ENCODE results near the gene DPP10.
"Not testable (repeated sequence)": the region's sequence is repeated elsewhere in the genome, so short reads cannot be mapped to it uniquely, and the experiment has no call there.

Gene DPP10

DNA sequence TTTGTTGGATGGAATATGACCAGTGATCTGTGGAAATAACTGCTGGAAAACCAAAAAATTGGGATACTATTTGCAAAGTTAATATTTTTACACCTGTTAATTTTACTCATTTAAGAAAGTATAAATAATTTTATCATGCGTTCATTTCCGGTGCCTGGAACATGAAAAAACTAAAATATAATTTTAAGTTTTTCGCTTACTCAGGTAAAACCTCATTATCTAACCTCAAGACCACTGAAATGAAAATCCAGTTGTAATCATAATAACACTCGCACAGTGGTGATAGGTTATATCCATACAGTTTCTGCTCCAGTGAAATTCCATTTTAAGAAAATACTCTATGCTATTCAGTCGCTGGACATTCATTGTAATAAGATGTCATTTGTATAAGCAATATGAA lies 517.9 kb downstream of the DPP10 start:
- no peak for DNase-seq (ENCODE audit: low read depth, low spot score)

GRCh38 chr2:114962532-114962931 lies 520.1 kb downstream of the DPP10 start:
- no peak for DNase-seq (ENCODE audit: low read depth, low spot score)

DNA sequence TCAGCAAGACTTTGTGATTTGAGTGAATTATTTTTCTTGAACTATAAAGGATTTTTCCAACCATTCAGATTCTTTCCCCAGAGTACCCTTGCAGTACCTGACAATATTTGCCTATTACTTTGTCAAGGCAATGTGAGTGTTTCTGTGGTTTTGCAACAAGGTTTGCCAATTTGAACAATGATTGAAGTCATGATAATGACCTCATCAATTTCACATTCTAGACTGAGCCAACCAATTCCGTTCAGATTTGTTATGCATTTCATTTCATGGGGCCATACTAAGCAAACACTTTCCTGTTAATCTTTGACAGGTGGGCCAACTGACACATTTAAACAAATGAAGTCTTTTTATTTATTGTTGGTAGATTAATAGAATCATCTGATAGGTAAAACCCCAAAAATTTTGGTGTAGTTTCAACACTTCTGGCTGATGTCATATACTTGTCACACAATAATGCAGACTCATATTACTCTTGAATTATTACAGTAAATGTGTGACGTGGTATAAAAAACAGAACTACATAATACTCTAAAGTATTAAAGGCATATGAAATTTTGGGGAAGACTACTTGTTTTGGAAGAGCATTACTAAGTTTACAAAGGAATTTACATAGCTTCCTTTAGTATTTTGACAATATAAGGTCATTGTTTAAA lies 526.4 kb downstream of the DPP10 start:
- no peak for DNase-seq (ENCODE audit: low read depth, low spot score)

DNA sequence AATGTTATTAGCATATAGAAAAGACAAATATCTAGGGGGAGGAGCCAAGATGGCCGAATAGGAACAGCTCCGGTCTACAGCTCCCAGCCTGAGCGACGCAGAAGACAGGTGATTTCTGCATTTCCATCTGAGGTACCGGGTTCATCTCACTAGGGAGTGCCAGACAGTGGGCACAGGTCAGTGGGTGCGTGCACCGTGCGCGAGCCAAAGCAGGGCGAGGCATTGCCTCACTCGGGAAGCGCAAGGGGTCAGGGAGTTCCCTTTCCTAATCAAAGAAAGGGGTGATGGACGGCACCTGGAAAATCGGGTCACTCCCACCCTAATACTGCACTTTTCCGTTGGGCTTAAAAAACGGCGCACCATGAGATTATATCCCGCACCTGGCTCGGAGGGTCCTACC lies 561.9 kb downstream of the DPP10 start:
- not testable (repeated sequence) for DNase-seq (ENCODE audit: low read depth, low spot score)

DNA sequence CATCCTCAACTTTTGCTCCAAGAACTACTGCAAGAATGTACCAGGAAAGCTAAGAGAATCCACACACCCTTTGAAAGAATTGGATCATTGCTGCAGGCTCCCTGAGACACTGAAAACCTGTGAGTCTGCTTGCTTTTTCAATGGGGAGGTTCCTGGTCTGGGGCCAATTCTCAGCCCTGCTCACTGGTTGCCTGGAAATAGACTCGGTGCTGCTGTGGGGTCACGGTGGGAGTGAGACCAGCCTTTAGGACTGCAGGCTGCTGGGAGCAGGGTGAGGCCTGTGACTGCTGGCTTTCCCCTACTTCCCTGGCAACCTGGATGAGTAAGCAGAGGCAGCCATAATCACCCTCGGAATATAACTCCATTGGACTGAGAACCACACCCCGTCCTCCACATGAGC lies 569.3 kb downstream of the DPP10 start:
- DNase-seq (ENCODE audit: low read depth, low spot score): no peak

DNA sequence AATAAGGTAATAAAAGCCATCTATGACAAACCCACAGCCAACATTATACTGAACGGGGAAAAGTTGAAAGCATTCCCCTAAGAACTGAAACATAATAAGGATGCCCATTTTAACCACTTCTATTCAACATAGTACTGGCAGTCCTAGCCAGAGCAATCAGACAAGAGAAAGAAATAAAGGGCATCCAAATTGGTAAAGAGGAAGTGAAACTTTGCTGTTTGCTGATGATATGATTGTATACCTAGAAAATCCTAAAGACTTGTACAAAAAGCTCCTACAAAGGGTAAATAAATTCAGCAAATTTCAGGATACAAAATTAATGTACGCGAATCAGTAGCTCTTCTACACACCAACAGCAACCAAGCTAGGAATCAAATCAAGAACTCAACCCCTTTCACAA lies 579.6 kb downstream of the DPP10 start:
- DNase-seq (ENCODE audit: low read depth, low spot score): not testable (repeated sequence)

DNA sequence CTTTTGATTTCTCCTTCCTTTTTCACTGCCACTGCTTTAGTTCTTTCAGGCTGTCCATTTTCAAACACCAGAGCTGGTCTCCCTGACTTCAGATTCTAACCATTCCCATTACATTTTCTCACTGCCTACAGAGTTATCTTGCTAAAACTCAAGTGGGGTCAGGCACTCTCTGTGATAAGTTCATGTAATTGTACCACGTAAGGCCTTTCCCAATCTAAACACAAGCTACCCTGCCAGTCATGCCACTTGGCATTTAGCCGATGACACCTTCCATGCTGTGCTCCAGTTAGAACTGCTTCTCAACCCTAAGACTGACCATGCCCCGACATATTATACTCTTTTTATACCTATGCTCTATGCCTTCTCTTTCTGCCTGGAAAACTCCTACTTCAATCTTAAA lies 592.4 kb downstream of the DPP10 start:
- no peak for DNase-seq (ENCODE audit: low read depth, low spot score)

DNA sequence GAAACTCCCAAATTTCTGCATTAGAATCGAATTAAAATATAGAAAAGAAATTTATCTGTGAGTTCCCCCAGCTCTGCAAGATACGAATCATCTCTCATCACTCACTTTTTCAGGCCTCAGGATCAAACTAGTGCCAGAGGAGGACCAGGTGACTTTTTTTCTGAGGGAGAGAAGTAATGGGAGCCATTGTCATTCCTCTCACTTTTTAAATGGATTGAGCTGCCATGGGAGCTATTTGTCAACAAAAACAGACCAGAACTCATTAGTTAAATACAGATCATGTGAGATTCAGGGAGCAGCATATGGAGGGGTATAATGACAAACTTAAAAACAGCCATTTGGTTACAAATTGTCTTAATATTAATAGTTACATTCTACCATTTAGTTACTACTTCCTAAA lies 594.4 kb downstream of the DPP10 start:
- no peak for DNase-seq (ENCODE audit: low read depth, low spot score)

DNA sequence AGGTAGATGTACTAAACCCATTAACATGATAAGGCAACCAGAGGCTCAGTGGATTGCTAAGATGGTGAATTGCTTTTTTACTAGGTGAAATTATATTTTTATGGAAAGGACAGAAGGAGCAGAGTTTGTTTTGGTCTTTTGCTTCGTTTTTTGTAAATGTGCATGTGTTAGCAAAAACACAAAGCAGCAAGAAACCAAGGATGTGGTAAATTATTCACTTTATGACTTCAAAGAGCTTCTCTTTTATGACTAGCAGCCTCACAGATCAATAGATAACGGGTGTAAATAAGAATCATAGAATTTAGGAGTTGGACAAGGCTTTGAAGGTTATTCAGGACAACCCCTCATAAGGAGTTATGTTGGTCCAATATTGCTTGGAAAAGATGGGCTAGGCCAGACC lies 615.0 kb downstream of the DPP10 start:
- no peak for DNase-seq (ENCODE audit: low read depth, low spot score)

DNA sequence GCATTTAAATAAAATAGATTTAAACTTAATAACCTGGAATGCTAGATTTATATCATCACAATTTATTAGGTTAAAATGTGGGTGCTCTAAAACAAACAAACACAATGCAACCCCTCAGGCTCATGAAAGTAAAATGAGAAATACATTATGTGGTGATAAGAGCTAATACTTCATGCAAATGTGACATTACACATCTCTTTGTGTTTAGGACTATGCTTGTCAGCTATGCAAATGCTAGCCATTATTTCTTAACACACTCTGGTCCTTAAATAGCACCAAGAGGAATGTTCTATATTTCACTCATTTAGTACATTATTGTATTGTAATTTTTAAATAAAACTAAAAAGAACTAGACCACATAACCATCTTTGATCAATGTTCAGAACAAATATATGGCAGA lies 627.6 kb downstream of the DPP10 start:
- DNase-seq (ENCODE audit: low read depth, low spot score): no peak

- no peak for DNase-seq (ENCODE audit: low read depth, low spot score)
Measured at GRCh38 chr2:115071534-115071933, 629.1 kb downstream of the DPP10 start.

DNA sequence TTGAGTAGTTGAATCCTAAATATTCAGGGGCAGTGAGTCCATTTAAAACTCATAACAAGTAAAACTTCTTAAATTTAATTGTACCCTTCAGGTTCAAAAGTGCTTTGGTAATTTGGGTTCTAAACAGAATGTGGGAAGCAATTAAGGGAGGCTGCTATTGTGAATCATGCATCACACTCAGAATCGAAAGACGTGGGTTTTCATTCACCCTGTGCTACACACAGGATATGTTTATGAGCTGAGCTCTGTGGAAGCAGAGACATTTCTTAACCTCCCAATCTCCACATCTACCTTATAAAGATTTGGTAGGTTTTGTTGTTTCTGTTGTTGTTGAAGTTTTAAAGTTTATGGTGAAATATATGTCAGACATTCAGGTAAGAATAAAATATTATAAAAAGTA lies 633.4 kb downstream of the DPP10 start:
- DNase-seq (ENCODE audit: low read depth, low spot score): no peak

DNA sequence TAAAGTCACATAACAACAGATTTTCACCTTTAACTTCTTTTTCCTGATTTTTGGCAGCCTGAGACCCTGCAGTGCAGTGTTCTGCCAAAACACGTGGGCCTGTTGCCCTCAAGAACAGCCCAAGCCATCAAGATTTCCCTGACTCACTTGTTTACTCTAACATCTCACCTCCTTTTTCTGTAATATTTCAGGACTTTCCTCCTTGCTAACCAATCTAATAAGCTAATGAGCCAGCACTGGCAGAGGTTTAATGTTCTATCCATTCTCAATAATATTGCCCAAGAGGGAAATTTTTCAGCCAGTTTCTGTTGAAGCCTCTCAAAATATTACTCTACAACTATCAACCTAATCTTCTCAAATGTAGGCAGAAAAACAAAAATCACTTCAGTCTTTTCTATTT lies 635.2 kb downstream of the DPP10 start:
- no peak for DNase-seq (ENCODE audit: low read depth, low spot score)

DNA sequence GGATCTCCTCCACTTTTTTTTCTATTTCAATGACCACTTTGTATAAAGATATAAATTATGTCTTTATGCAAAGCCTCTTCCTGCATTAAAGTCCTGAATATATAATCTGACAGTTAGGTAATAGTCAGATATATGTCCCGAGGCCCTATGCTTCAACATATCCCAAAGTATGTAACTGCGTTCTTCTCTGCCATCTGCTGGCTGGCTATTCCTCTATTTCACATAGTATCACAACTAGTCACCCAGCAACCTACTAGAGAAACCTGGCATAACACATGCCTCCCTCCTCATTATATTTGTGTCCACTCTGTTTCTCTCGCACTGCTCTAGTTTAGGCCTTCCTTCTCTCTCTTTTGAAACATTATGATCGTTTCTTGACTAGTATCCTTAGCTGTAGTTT lies 640.8 kb downstream of the DPP10 start:
- DNase-seq (ENCODE audit: low read depth, low spot score): no peak

GRCh38 chr2:115083711-115084110 lies 641.3 kb downstream of the DPP10 start:
- no peak for DNase-seq (ENCODE audit: low read depth, low spot score)

DNA sequence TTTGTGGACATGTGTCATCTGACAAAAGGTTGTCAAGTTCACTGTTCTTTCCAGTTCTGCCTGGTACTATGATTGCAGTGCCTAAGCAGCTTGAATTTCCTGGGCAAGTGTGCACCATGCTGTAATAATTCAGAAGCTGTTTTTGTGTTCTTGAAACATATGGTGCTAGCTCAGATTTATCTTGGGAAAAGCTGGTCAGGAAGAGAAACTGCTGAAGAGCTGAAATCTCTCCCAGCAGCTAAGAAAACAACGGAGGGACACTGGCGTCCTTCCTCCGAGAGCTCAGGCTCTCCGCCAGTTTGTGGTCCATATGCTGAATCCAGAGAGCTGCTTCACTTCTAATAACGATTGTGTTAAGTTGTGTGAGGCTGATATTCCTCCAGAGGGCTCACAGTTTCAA lies 642.0 kb downstream of the DPP10 start:
- DNase-seq (ENCODE audit: low read depth, low spot score): no peak

DNA sequence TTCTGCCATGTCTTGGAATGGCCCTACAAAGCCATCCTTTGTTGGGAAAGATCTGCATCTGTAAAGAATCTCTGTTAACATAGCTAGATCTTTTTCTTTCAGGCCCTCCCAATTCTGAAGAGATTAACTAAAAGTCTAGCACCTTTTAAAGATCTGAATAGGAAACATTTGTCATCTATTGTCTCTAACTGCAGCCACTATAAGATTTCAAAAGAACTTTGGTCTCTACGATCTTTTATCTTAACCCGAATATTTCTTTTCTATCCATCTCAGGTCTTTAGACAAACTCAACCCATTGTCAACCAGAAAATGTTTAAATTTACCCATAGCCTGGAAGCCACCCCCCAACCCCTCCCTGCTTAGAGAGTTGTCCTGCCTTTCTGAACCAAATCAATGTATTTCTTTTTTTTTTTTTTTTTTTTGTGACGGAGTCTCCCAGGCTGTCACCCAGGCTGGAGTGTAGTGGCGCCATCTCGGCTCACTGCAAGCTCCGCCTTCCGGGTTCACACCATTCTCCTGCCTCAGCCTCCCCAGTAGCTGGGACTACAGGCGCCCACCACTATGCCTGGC lies 643.7 kb downstream of the DPP10 start:
- DNase-seq (ENCODE audit: low read depth, low spot score): not testable (repeated sequence)

DNA sequence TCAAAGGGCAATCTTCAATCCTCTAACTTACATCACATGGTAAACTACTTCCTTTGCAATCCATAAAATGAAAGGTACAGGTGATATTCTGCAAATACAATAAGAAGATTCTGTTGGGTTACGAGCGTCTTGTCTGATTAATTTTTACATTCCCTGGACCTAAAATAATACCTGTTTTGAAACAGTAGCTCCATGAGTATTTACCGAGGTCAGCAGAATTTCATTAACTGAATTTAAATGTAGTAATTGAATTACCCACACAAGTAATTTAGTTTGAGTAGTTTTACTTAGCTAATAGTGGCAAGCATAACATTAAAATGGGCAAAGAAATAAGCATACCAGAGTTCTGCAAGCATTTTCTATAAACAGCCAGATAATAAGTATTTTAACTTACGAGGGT lies 652.0 kb downstream of the DPP10 start:
- DNase-seq (ENCODE audit: low read depth, low spot score): no peak

GRCh38 chr2:115105966-115106365 lies 663.5 kb downstream of the DPP10 start:
- DNase-seq (ENCODE audit: low read depth, low spot score): no peak

- no peak for DNase-seq (ENCODE audit: low read depth, low spot score)
Measured at GRCh38 chr2:115115135-115115534, 672.7 kb downstream of the DPP10 start.

GRCh38 chr2:115118306-115118705 lies 675.9 kb downstream of the DPP10 start:
- DNase-seq (ENCODE audit: low read depth, low spot score): no peak

GRCh38 chr2:115119086-115119485 lies 676.6 kb downstream of the DPP10 start:
- DNase-seq (ENCODE audit: low read depth, low spot score): no peak

- no peak for DNase-seq (ENCODE audit: low read depth, low spot score)
Measured at GRCh38 chr2:115122701-115123100, 680.3 kb downstream of the DPP10 start.

DNA sequence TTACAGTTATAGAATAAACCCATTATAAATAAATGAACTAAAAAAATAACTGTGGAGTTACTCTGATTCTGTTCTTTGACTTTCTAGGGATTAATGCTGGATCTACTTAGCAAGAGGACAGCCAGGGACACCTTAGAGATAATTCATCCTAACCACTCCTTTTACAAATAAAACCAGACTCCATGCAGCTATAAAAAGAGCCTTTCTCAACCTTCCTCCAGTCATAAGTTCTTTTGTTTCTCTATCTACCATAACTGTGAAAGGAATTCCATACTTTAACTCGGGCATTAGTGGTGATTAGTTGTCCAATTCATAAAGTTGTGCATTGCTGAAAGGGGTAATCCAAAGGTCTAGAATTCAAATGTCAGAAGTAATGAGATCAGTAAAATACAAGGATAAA lies 682.4 kb downstream of the DPP10 start:
- no peak for DNase-seq (ENCODE audit: low read depth, low spot score)
